Vagina (tissue), 2 donors: ENCODE measurements around the gene PTPN2. TPM values are rescaled to one million over a fixed set of nuclear protein-coding genes. Genes with fewer than 3 reads are reported as not detected.

ENCODE experiments used
- DNase-seq, 2 donors: peaks; one replicate each; pipeline ENCODE4 v3.0.0-alpha.2; 2017; ENCODE audit errors: extremely low spot score in 2 of 2
- H3K27ac ChIP-seq: fragments of 200-600 bp; sonication (generic); one replicate; pipeline ENCODE4 v1.5.1; 2019
- H3K27me3 ChIP-seq: fragments of 200-600 bp; sonication (generic); one replicate; pipeline ENCODE4 v1.5.1; 2019
- H3K36me3 ChIP-seq, 2 donors: fragments of 200-600 bp; sonication (generic); one replicate each; pipeline ENCODE4 v1.5.1; 2017 to 2019
- H3K4me1 ChIP-seq: fragments of 200-600 bp; sonication (generic); one replicate; pipeline ENCODE4 v1.5.1; 2019
- H3K4me3 ChIP-seq, 2 donors: fragments of 200-600 bp; sonication (generic); 1 replicate in 1 of 2; 2 replicates in 1 of 2; pipeline ENCODE4 v1.5.1; 2016 to 2019
- H3K9me3 ChIP-seq: fragments of 200-600 bp; sonication (generic); one replicate; pipeline ENCODE4 v1.5.1; 2019
- CTCF ChIP-seq, 3 experiments: fragments of 450-650 bp in 2 of 3; fragments of 200-600 bp in 1 of 3; sonication (generic) in 1 of 3; IDR thresholded peaks; one replicate each; pipeline ENCODE4 v1.5.1; 2017 to 2019; ENCODE audit warnings: antibody characterized with exemption in 3 of 3, mild to moderate bottlenecking in 2 of 3, moderate library complexity in 2 of 3
- POLR2A ChIP-seq, 2 donors: fragments of 450-650 bp; IDR thresholded peaks; one replicate each; pipeline ENCODE4 v1.6.1; 2017; ENCODE audit warnings: antibody characterized with exemption in 2 of 2, mild to moderate bottlenecking in 2 of 2, moderate library complexity in 2 of 2
- POLR2AphosphoS5 ChIP-seq, 2 donors: sonication (generic); formaldehyde crosslinking; IDR thresholded peaks; one replicate each; pipeline ENCODE4 v1.9.0; 2017; ENCODE audit warnings: antibody characterized with exemption in 2 of 2, mild to moderate bottlenecking in 2 of 2, low read depth in 1 of 2; ENCODE audit not compliant: insufficient read depth in 1 of 2
- intact Hi-C: fragments of 100-400 bp; cut with DNase I; formaldehyde crosslinking; loops from one replicate; pipeline ENCODE4 v1.15.1; 2023
- total RNA-seq: library from RNA; depleted of rRNA; stranded (reverse); fragments of >200 nt; gene quantifications from one replicate; pipeline ENCODE4 v1.2.3, GENCODE V29; 2016

The PTPN2 gene
- total RNA-seq, 1 donor from 2014 or later = 32.9 TPM

DNA sequence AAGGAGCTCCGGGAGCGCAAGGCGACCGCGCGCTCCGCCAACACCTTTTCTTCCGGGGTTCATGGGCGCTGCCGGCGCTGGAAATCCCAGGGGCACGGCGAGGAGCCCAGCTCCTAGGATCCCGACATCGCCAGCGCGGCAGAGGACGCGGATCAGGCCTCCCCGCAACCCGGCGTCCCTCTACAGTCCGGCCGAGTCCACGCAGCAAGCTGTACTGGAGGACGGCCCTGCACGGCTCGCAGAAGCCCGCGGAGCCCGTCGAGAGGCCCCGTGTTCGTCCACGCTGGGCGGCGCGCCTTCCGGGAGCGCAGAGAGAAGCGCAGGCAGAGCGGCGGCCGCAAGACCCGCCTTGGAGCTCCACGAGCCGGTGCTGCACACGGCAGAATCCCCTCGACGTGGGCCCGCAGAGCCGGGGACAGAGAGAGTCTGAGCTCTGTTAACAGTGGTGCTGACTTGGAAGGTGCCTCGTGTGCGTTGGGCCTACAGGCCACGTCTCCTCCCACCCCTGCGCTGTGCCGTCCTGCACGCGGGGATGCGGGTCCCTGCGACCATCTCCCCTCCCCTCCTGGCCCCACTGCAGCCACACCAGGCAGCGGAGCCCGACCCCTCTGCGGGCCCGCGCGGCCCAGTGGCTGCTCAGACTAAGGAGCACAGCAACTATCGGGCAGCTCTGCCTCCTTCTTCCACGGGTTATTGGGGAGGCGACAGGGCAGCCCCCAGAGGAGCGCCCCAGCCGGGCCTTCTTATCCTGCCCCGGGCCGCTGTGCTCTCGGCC, 28.1 kb upstream of the PTPN2 start:
- H3K36me3 ChIP-seq = no peaks in the 10 kb centered on the region
- TF ChIP-seq POLR2A (IDR thresholded peaks at IDR 0.05) (no peak), POLR2AphosphoS5 (IDR thresholded peaks at IDR 0.05; ENCODE audit: insufficient read depth in 1 of 2, low read depth in 1 of 2) (no peak)
- H3K27ac ChIP-seq = no peak overlapping the region
- peaks cover 12% of the 10 kb centered on the region for H3K4me1 ChIP-seq
- intact Hi-C loops = no loop called here
- peak overlapping the region in 1 of 2 donors; percentile 38 for H3K4me3 ChIP-seq
- H3K9me3 ChIP-seq = no peaks in the 10 kb centered on the region
- no peaks in the 10 kb centered on the region for H3K27me3 ChIP-seq
- DNase-seq = no peak

- intact Hi-C loops = no loop called here
These were observed 27.2 kb upstream of the PTPN2 start for GRCh38 chr18:12911025-12911928.

GRCh38 chr18:12908706-12909105, 24.7 kb upstream of the PTPN2 start:
- Histone ChIP-seq H3K4me1 (peaks cover 12% of the 10 kb centered on the region), H3K36me3 (no peaks in the 10 kb centered on the region), H3K27me3 (no peaks in the 10 kb centered on the region), H3K27ac (no peak overlapping the region), H3K4me3 (no peak overlapping the region), H3K9me3 (no peaks in the 10 kb centered on the region)
- TF ChIP-seq POLR2A (IDR thresholded peaks at IDR 0.05) (no peak), POLR2AphosphoS5 (IDR thresholded peaks at IDR 0.05; ENCODE audit: insufficient read depth in 1 of 2, low read depth in 1 of 2) (no peak), CTCF (IDR thresholded peaks at IDR 0.05) (no peak)
- no peak for DNase-seq
- intact Hi-C loops = no loop called here

More at GRCh38 chr18:12911025-12911928, 27.2 kb upstream of the PTPN2 start:
- H3K9me3 ChIP-seq = no peaks in the 10 kb centered on the region
- TF ChIP-seq CTCF (IDR thresholded peaks at IDR 0.05) = no peak
- TF ChIP-seq POLR2AphosphoS5 (IDR thresholded peaks at IDR 0.05; ENCODE audit: insufficient read depth in 1 of 2, low read depth in 1 of 2) = no peak
- TF ChIP-seq POLR2A (IDR thresholded peaks at IDR 0.05) = no peak
- peaks cover 12% of the 10 kb centered on the region for H3K4me1 ChIP-seq
- H3K4me3 ChIP-seq = peak overlapping the region; percentile 38 to 43
- H3K36me3 ChIP-seq = no peaks in the 10 kb centered on the region
- DNase-seq = no peak
- no peaks in the 10 kb centered on the region for H3K27me3 ChIP-seq
- H3K27ac ChIP-seq = no peak overlapping the region

GRCh38 chr18:12907258-12907925, 23.4 kb upstream of the PTPN2 start:
- no peaks in the 10 kb centered on the region for H3K36me3 ChIP-seq
- DNase-seq = no peak
- no peaks in the 10 kb centered on the region for H3K9me3 ChIP-seq
- H3K4me1 ChIP-seq = peaks cover 12% of the 10 kb centered on the region
- no peaks in the 10 kb centered on the region for H3K27me3 ChIP-seq
- H3K4me3 ChIP-seq = no peak overlapping the region
- no peak overlapping the region for H3K27ac ChIP-seq
- TF ChIP-seq POLR2A (IDR thresholded peaks at IDR 0.05) = no peak
- no peak for TF ChIP-seq POLR2AphosphoS5 (IDR thresholded peaks at IDR 0.05; ENCODE audit: insufficient read depth in 1 of 2, low read depth in 1 of 2)
- no peak for TF ChIP-seq CTCF (IDR thresholded peaks at IDR 0.05)
- intact Hi-C loops = no loop called here

DNA sequence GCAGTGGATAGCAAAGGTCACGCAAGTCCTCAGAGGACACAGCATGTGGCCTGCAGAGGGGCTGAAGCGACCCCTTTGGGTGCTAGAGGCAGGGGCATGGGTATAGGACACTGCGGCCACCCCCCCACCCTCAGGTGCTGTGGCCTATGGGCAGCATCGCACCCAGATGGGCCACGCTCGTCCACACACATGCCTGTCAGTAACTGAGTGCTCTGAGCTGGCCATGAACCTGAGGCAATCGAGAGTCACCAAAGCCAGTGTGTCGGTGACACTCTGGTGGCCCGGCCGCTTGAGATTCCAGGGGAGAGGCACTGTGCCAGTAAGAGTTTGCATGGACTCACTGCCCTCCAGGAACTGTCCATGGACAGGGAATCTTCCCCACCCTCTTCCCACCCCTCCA, 22.7 kb upstream of the PTPN2 start:
- Histone ChIP-seq H3K27ac (no peak overlapping the region), H3K27me3 (no peaks in the 10 kb centered on the region), H3K4me3 (no peak overlapping the region), H3K9me3 (no peaks in the 10 kb centered on the region), H3K4me1 (peaks cover 10% of the 10 kb centered on the region), H3K36me3 (no peaks in the 10 kb centered on the region)
- TF ChIP-seq POLR2AphosphoS5 (IDR thresholded peaks at IDR 0.05; ENCODE audit: insufficient read depth in 1 of 2, low read depth in 1 of 2) (no peak), CTCF (IDR thresholded peaks at IDR 0.05) (no peak), POLR2A (IDR thresholded peaks at IDR 0.05) (no peak)
- DNase-seq = no peak
- intact Hi-C loops = no loop called here
